HG03565 (cell line): ENCODE measurements around the gene GPR183.
A peak's percentile ranks its signal among the peaks of the same experiment; 100 is the strongest.

Source experiments
- ATAC-seq: cut with Tn5 transposase; IDR thresholded peaks from one replicate; pipeline ENCODE4 v1.9.1; 2021; ENCODE audit warnings: mild to moderate bottlenecking, moderate library complexity; ENCODE audit not compliant: unreplicated experiment

Gene GPR183

DNA sequence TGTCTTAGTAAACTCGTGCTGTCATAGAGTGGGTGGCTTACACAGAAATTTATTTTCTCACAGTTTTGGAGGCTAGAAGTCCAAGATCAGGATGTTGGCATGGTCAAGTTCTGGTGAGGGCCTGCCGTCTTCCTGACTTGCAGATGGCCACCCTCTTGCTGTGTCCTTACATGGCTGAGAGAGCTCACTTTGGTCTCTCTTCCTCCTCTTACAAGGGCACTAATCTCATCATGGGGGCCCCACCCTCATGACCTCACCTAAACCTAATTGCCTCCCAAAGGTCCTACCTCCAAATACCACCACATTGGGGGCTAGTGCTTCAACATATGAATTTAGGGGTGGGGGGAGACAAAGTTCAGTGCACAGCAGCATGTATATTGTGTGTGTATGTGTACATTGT is 34.7 kb downstream of the GPR183 start:
- ATAC-seq: no peak

DNA sequence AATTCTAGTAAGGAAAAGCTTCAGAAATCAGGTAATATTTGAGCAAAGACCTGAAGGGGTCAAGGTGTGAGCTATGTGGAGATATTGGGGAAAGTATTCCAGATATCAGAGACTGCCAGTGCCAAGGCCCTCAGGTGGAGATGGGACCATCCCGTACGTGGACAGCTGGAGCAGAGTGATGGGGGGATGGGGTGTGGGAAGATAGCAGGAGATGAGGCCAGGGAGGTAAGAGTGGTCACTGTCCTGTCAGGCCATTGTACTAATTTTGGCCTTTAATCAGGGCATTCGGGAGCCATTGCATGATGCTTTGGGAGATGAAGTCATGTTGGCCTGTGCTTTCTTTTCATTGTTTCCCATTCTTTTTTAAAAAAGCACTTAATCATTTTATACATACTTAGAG is 36.0 kb downstream of the GPR183 start:
- no peak for ATAC-seq

DNA sequence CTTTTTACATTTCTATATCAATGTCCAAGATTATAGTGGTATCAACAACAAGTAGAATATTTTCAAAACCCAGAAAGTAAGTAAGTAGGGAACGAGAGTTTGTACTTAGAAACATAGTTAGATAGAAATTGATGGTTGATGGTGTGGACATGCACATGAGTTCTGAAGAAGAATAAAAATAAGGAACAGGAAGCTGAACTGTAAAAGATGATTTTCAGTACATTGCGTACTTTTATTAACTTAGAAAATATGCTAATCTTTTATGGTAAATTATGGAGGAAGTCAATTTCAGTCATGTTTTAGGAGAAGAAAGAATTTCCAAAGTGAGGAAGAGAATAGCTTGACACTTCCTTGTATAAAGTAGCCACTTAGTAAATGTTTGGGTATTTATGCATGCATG is 36.7 kb downstream of the GPR183 start:
- ATAC-seq: no peak

DNA sequence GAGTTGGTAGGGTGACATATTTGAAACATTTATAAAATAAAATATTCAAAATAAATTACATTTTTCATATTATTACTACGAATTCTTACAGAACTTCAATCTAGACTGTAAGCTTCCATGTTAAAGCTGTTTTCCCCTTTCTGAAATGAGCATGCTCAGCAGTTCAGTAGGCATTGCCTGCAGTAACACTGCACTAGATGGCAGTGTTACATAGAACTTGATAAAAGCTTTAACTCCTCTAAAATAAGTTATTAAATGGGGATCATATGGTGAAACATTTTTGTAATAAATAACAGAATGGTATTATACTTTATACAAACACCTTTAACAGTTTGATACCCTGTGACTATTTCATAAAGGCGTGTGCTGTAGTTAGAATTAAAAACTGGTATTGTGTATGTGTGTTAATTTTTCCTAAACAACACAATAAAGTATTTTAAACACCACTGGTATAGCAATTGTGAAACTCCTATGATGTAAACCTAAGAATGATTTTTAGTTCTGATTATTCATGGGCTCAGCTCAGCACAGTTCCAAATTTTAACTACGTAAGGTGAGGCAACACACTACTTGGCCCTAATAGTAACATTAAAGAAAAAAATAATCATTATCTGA is 37.5 kb downstream of the GPR183 start:
- peak; percentile 72 for ATAC-seq

DNA sequence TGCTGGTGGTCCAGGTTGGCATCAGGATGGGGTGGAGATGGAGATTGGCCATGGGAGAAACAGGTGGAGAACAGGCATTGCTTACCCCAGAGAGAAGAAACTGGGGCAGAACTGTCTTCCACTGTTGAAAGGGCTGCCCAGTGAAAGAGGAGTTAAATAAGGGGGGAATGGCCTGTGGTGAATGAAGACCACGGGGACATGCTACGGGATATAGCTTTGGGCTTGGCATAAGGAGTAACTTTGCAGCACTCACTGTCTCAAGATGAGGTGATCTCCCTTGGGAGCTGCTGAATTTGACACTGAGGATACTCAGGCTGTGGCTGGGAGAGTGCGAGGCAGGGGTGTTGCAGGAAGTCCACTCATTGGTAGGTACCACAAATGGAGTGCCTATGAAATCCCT is 38.4 kb downstream of the GPR183 start:
- ATAC-seq: no peak

DNA sequence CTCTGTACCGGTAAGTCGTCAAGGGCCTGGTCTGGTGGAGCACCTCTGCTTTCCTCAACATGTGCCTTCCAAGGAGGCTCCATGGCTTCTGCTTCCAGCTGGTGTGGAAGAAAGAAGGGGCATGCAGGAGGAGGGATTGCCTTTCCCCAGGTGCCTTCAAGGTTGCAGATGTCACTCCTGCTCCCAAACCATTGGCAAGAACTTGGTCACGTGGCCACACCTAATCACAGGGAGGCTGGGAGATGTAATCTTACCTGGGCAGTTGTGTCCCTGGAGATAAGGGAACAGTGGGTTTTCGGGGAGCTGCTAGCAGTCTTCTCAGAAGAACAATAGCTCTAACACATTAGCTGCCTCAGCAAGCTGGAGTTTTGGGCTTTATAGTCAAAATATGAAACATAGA is 39.3 kb downstream of the GPR183 start:
- ATAC-seq: no peak

DNA sequence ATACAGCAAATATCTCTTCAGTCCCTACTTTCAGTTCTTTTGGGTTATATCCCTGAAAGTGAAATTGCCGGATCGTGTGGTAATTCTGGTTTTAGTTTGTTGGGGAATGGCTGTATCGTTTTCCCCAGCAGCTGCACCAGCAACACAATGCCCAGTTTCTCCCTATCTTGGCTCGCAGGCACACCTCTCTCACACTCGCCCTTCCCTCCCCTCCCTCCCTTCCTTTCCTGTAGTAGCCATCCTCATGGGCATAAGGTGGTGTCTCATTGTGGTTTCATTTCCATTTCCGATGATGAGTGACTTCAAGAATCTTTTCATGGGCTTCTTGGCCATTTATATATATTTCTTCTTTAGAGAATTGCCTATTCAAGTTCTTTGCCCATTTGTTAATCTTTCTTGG is 40.4 kb downstream of the GPR183 start:
- ATAC-seq: no peak

DNA sequence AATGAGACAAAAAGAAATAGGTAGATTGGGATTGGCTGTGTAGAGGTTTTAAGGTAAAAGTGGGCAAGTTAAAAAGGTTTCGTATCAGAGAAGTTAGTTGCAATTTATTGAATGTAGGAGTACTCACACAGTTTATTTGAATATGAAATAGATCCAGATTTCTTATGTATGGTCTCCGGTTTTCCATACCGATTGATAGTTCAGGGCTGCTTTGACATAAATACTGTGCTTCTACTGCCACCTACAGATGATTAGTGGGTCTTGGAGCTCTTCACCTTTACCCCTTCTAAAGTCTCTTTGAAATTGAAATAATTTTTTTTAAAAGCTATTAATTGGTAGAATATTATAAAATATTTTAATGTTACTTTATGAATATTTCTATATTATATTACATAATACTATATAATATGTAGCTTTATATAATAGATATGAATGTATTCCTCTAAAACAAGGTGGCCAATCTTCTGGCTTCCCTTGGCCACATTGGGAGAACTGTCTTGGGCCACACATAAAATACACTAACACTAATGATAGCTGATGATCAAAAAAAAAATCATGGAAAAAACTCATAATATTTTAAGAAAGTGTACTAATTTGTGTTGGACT is 41.3 kb downstream of the GPR183 start:
- ATAC-seq: peak; percentile 36

DNA sequence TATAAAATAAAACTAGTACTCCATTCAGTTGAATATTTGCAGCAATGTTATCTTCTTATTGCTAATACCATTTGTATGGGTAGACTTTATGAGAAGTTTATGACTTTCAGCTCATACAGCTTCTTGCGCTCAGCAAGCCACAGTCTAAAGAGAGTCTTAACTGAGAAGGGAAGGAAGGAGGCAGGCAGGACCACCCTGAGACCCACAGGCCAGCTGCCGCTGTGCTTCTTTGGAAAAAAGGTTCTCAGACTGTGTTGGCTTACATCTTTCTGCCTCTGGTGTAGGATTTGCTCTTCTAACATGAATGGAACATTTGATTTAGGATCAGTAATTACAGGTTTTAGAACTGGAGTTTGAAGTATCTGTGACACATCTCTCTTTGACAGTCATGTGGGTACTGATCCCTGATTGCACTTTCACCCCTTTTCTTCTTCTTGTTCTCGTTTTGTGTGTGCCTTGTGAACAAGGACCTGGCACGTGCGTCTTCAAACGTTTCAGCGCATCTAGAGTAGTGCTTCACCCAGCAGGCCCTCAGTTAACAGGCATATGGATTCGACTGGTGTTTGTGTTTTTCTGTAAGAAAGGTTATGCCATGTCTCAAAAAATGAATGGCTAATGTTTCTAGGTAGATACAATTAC is 41.9 kb downstream of the GPR183 start:
- no peak for ATAC-seq

DNA sequence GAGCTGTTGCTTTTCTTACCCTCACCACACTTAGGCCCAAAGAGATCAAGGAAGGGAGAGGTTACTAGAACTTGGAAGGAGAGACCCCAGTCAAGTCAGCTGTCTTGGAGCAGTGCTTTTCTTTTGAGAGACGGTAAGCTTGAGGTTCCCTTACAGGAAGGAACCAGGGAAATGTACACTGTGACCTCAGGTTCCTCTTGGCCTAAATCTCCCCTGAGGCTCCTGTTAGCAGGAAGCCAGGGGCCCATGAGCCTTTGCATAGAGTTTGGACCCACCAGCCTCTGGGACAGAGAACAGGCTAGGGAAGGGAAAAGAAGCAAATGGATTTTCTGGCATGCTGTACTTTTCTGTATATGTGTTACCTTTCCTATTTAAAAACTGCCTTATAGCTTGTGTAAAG is 43.1 kb downstream of the GPR183 start:
- ATAC-seq: no peak

DNA sequence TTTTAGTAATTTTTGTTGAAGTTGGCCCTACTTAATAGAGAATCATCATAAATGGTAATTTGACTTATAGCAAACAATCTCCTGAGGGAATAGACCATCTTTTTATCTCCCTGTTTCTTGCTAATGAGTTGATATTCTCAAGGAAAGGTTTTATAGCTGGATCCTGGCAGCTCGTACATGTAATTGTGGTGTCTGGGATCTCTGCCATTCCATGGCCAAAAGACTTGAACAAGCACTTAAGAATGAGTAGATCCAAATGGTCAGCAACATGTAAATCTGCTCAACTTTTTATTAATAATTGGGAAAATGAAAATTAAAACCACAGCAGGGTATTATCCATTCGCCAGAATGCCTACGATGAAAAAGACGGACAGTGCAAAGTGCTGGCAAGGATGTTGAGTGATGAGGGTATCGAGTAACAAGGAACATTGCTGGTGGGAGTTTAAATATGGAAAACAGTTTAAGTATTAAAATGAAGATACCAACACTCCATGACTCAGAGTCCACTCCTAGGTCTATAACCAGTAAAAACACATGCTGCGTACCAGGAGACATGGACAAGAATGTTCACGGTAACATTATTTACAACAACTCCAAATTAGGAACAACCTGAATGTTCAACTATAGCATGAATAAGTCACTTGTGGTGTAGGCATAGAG is 43.9 kb downstream of the GPR183 start:
- ATAC-seq: no peak

DNA sequence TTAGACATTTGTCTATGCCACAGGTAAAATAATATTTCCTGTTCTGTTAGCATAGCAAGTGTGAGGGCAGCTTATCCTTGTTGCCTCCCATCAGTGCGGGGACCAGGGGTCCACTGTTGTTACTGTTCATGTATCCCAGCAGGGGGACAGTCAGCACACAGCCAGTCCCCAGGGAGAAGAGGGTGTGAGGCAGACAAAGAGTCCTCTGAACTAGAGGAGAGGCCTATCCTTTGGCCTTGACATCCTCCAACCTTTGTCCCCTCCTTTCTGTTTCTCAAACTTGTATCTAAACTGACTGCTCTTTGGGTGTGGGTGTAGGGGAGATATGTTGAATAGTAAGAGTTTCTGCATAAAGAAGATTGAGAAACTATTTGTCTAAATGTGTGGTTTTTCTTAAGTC is 46.1 kb downstream of the GPR183 start:
- no peak for ATAC-seq

DNA sequence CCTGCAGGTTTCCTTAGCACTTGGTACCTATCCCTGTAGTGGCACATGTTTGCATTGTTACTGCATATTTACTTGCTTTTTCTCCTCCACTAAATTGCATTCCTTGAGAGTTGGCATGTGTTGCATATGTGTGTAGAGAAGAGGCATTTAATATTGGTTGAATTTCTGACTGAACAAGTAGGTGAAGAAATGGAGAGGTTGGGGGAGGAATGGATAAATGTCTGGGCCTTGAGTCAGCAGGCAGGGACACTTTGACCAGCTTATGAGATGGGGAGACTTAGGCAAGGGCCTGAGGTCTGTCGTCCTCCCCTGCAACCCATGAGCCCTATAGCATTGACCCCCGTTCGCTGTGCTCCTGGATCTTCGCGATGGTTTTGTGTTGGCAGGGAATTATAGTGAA is 47.0 kb downstream of the GPR183 start:
- ATAC-seq: no peak

DNA sequence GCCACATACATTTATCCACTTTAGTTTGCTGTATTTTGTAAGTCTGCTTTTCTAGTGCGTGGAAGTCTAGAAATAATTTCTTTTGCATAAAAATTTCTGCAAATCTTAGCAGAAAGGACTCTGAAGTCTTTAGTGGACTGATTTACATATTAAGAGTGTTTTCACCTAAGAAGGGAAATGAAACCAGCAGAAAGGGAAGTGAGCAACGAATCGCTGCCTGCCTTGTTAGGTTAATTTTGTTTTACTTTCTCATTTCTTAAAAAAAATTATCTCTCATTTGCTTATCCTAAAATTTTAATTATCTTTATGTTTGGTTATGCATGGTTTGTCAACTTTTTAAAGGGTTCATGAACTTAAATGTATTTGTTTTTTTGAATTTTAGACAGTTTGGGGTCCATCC is 48.3 kb downstream of the GPR183 start:
- ATAC-seq: peak; percentile 62

DNA sequence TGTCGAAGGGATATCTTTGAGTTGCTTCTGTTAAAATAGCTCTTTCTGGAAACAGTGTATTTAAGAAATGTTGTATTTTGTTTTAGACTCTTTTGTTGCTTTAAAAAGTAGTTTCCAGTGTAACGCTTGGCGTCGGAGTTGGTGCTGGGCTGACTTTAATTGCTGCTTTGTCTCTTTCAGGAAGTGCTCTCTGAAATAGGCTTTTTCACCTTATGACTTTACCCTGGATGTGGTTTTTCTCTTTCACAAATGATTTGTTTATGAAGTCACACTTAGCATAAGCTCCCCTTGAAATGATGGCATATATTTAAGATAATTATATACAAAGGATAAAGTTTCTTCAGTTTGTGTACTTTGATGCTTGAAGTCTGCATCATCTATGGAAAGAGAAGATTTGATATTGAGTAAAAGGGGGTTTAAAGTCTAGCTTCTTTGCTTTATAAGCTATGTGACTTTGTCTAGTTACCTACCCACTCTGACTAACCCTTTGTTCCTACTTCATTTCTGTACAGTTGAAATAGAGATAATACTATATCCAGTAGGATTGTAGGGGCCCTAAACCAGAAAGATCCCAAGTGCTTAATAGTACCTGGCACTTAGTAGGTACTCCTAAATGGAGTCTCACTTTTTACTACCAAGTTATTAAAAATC is 48.9 kb downstream of the GPR183 start, which contains the start of gene GPR18:
TSS of gene GPR18 (minus strand) at position 170 of the 651 bp plus-strand sequence. CDS start 2,507 bp downstream, outside the sequence.
- ATAC-seq: peak; percentile 83

DNA sequence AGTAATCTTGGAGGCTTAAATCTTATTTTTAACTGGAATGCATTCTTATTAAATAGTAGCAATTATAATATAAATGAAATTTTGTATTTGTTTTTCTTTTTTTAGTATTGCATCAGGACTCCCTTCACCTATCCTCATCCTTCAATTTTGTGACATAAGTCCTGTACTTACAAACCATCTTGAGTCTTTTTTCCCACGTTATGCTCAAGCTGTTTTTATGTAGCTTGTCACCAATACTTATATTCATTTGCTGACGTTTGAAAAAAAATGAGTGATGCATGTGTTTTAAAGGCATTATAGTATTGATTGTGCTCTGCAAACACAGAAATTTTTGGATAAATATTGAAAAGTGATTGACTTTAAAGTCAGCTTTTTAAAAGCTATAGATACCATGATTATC is 49.9 kb downstream of the GPR183 start:
- no peak for ATAC-seq

DNA sequence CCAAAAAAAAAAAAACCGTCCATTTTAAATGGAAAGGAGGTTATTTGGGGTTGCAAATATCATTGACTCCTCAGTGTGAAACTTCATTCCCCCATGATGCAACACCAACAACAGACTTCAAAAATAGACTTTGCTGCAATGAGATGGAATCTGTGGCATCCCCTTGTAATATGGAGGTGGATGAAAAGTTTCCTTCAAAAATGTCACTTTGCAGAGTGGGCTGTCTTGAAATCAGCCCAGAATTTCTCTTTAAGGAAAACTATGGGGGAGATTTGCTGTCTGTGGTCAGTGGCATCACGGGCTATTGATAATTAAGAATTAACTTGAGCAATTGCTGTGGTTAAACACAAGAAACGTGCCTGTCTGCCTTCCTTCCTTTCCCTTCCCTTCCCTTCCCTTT is 50.5 kb downstream of the GPR183 start:
- ATAC-seq: no peak

DNA sequence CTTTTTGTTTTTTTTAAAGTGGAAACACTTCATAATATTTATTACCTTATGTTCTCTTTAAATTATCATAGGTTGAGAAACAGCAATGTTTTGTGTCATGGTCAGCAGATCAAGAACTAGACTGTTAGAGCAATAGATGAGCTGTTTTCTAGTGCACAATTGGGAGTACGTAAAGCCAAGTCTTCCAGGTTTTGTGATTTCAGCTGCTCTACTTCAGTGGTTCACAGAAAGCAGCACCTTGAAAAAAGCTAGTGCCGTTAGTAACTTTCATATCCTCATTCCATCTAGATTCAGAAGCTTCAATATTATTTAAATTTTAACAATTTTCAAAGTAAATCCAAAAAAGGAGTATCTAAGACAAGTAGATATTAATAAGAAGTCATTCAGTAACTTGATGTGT is 50.9 kb downstream of the GPR183 start:
- ATAC-seq: no peak

DNA sequence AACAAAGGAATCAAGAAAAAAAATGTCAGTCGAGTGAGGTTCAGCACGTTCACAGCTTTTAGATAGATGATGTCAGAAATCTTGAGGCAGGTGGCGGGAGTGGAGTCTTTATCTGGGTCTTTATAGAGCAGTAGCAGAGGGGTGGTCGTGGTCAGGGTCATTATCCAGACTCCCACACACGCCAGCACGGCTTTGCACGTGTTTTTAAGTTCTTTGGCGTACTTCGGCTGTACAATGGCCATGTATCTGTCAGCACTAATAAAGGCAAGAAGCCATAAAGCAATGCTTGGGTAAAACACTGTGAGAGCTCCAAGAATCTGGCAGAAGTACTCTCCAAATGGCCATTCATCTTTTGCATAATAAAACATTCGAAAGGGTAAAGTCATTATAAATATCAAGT is 51.9 kb downstream of the GPR183 start:
- ATAC-seq: no peak

DNA sequence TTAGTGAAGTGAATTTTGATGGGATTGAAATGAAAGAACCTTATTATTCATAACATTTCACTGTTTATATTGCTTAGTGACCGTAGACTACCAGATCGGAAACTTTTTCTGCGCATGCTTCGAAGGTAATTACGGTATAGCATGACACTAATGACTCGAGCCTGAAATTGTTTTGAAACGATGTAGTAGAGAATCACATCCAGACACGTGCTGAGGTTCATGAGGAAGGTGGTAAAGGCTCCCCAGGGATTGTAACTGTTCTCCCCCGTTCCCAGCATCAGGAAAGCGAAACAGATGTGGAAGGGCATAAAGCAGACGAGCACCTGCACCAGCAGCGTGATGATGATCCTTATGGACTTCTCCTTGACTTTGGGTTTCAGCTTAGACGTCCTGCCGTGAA is 52.4 kb downstream of the GPR183 start:
- ATAC-seq: no peak

DNA sequence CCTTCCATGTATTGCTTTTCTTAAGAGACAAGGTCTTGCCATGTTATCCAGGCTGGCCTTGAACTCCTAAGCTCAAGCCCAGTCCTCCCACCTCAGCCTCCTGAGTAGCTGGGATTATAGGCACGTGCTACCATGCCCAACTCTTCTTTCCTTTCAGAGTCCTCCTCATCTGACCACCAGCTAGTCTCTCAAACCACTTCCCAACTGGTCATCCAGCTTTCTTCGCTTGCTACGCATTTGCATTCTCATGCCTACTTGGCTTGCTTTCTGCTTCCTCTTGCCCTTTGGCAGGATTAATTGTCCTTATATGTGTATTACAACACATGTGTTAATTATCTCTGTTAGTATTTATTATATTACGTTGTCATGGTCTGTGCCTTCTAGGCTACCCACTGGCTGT is 55.3 kb downstream of the GPR183 start:
- no peak for ATAC-seq
